ENCODE data around the gene MBP. TPM values are rescaled to one million over a fixed set of nuclear protein-coding genes. Genes with fewer than 3 reads are reported as not detected.
A peak's percentile ranks its signal among the peaks of the same experiment; 100 is the strongest.

The MBP gene
- total and polyA plus RNA-seq, 2 donors from 2014 or later: 15.1 to 61.2 TPM

DNA sequence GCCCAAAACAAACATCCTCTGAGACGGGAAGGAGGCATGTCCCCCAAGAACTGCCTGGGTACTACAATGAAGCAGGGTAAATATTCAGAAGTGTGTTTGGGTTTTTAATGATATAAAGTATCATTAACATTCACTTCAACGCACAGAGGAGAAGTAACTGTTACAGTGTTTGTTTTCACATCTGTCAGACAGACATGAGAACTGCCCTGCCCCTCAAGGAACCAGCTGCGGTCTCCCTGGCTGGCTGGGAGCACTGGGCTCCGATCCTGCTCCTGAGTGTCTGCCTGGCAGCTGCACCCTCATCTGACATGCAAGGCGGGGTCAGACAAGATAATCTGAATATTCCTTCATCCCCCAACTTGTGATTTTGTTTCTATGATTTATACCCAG, 75.6 kb downstream of the MBP start:
- TF ChIP-seq CTCF (IDR thresholded peaks at IDR 0.05; ENCODE audit: borderline replicate concordance, extremely low read depth, insufficient read depth): no peak
- DNase-seq (no peak), FAIRE-seq (no peak)
- intact Hi-C loops (cut with DNase I): no loop called here
- peaks cover 9 to 43% (median 39%) of the 10 kb centered on the region in 3 donors for H3K4me1 ChIP-seq (ENCODE audit: control insufficient read depth in 2 of 3, insufficient read depth in 2 of 3, low read depth in 1 of 3, low read length in 3 of 3)
- no peaks in the 10 kb centered on the region for H3K27me3 ChIP-seq (ENCODE audit: control insufficient read depth, insufficient read depth, low read length)
- H3K4me3 ChIP-seq (ENCODE audit: low read length in 3 of 3): peak overlapping the region in 1 of 3 donors; percentile 10
- no peak overlapping the region for H3K9ac ChIP-seq (ENCODE audit: low read length in 3 of 3)
- peak overlapping the region; percentile 60 to 86 for H3K27ac ChIP-seq (ENCODE audit: low read depth in 2 of 2, low read length in 2 of 2)
- no peaks in the 10 kb centered on the region for H3K36me3 ChIP-seq (ENCODE audit: control insufficient read depth in 2 of 3, insufficient read depth in 3 of 3, low read length in 3 of 3)
- H3K9me3 ChIP-seq (ENCODE audit: control insufficient read depth in 2 of 3, insufficient read depth in 1 of 3, low read length in 3 of 3): no peaks in the 10 kb centered on the region

- H3K36me3 ChIP-seq (ENCODE audit: control insufficient read depth in 2 of 3, insufficient read depth in 3 of 3, low read length in 3 of 3): no peaks in the 10 kb centered on the region
- H3K9me3 ChIP-seq (ENCODE audit: control insufficient read depth in 2 of 3, insufficient read depth in 1 of 3, low read length in 3 of 3): no peaks in the 10 kb centered on the region
- no peak for TF ChIP-seq CTCF (IDR thresholded peaks at IDR 0.05; ENCODE audit: borderline replicate concordance, extremely low read depth, insufficient read depth)
- DNase-seq (peak in 1 of 5 donors; percentile 56), FAIRE-seq (no peak)
- H3K4me3 ChIP-seq (ENCODE audit: low read length in 3 of 3): peak overlapping the region in 1 of 3 donors; percentile 10
- peak overlapping the region; percentile 51 to 86 for H3K27ac ChIP-seq (ENCODE audit: low read depth in 2 of 2, low read length in 2 of 2)
- H3K4me1 ChIP-seq (ENCODE audit: control insufficient read depth in 2 of 3, insufficient read depth in 2 of 3, low read depth in 1 of 3, low read length in 3 of 3): peaks cover 9 to 41% (median 39%) of the 10 kb centered on the region in 3 donors
- H3K9ac ChIP-seq (ENCODE audit: low read length in 3 of 3): no peak overlapping the region
- intact Hi-C loops (cut with DNase I): no loop called here
- H3K27me3 ChIP-seq (ENCODE audit: control insufficient read depth, insufficient read depth, low read length): no peaks in the 10 kb centered on the region
Observed at GRCh38 chr18:77056344-77057005, 76.1 kb downstream of the MBP start.

- Histone ChIP-seq H3K36me3 (ENCODE audit: control insufficient read depth in 2 of 3, insufficient read depth in 3 of 3, low read length in 3 of 3) (no peaks in the 10 kb centered on the region), H3K9me3 (ENCODE audit: control insufficient read depth in 2 of 3, insufficient read depth in 1 of 3, low read length in 3 of 3) (no peaks in the 10 kb centered on the region), H3K4me3 (ENCODE audit: low read length in 3 of 3) (no peak overlapping the region), H3K9ac (ENCODE audit: low read length in 3 of 3) (no peak overlapping the region), H3K27me3 (ENCODE audit: control insufficient read depth, insufficient read depth, low read length) (no peaks in the 10 kb centered on the region), H3K4me1 (ENCODE audit: control insufficient read depth in 2 of 3, insufficient read depth in 2 of 3, low read depth in 1 of 3, low read length in 3 of 3) (peaks cover 9 to 41% (median 39%) of the 10 kb centered on the region in 3 donors), H3K27ac (ENCODE audit: low read depth in 2 of 2, low read length in 2 of 2) (peak overlapping the region; percentile 51 to 86)
- FAIRE-seq (no peak), DNase-seq (peak in 1 of 5 donors; percentile 69)
- intact Hi-C loops (cut with DNase I): no loop called here
- no peak for TF ChIP-seq CTCF (IDR thresholded peaks at IDR 0.05; ENCODE audit: borderline replicate concordance, extremely low read depth, insufficient read depth)
Observed at GRCh38 chr18:77055429-77056300, 76.9 kb downstream of the MBP start.
